IPS-15b (cell line): ENCODE measurements around the gene FKBP5.

ENCODE experiments used
- H3K27me3 ChIP-seq: one replicate; pipeline ENCODE4 v1.6.1; 2013; ENCODE audit warnings: low read length; ENCODE audit not compliant: control insufficient read depth, insufficient read depth
- H3K36me3 ChIP-seq: one replicate; pipeline ENCODE4 v1.6.1; 2013; ENCODE audit warnings: low read length; ENCODE audit not compliant: control insufficient read depth, insufficient read depth
- H3K4me1 ChIP-seq: one replicate; pipeline ENCODE4 v1.6.1; 2013; ENCODE audit warnings: mild to moderate bottlenecking, low read length; ENCODE audit not compliant: control insufficient read depth, insufficient read depth
- H3K4me3 ChIP-seq: one replicate; pipeline ENCODE4 v1.5.1; 2013; ENCODE audit warnings: low read depth, low read length
- H3K9ac ChIP-seq: one replicate; pipeline ENCODE4 v1.6.1; 2013; ENCODE audit warnings: low read depth, mild to moderate bottlenecking, low read length
- H3K9me3 ChIP-seq: one replicate; pipeline ENCODE4 v1.6.1; 2013; ENCODE audit warnings: mild to moderate bottlenecking, low read length; ENCODE audit not compliant: control insufficient read depth, insufficient read depth

The FKBP5 gene

GRCh38 chr6:35719404-35719829 is 30.7 kb upstream of the FKBP5 start:
- Histone ChIP-seq H3K4me3 (no peak overlapping the region), H3K9me3 (no peaks in the 10 kb centered on the region), H3K36me3 (no peaks in the 10 kb centered on the region), H3K27me3 (no peaks in the 10 kb centered on the region), H3K9ac (no peak overlapping the region), H3K4me1 (peaks cover 24% of the 10 kb centered on the region)

DNA sequence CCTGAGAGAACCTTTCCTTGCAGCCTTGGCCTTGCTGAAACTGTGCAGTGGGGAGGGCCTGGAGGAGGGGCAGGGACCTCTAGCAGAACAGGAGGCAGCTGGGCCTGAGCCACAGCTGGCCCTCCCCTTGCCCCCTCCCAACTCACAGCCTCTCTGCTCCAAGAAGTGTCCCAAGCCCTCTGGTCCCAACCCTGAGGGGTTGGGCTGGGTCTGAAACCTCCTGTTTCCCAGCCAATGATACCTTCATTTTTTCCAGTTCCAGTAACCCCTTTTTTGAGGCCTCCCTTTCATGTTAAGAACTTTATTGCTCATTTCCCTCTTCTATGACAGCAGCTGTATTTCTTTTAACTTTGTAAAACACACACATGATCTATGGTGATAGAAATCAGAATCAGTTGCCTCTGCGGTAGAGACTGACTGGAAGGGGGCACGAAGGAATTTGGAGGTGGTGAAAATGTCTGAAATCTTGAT is 30.2 kb upstream of the FKBP5 start:
- Histone ChIP-seq H3K4me1 (peaks cover 24% of the 10 kb centered on the region), H3K36me3 (no peaks in the 10 kb centered on the region), H3K4me3 (no peak overlapping the region), H3K27me3 (no peaks in the 10 kb centered on the region), H3K9ac (no peak overlapping the region), H3K9me3 (no peaks in the 10 kb centered on the region)

DNA sequence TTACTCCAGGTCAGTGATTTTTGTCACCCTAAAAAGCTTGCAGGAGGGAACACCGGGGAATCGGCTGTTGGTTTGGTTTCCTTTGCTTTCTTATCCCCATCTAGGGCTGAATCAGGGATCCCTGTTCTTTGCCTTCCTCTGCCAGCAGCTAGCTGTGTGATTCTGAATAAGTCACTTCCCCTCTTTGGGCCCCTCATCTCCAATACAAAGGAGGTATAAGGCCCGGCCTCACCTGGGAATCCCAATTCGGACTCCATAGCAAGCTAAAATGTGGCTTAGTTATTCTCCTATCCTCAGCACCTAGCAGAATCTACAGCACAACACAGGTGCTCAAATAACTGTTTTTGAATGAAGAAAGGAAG is 29.6 kb upstream of the FKBP5 start:
- Histone ChIP-seq H3K9ac (no peak overlapping the region), H3K4me1 (peaks cover 24% of the 10 kb centered on the region), H3K9me3 (no peaks in the 10 kb centered on the region), H3K27me3 (no peaks in the 10 kb centered on the region), H3K4me3 (no peak overlapping the region), H3K36me3 (no peaks in the 10 kb centered on the region)

GRCh38 chr6:35717449-35718374 is 29.0 kb upstream of the FKBP5 start:
- H3K4me1 ChIP-seq: peaks cover 24% of the 10 kb centered on the region
- H3K27me3 ChIP-seq: no peaks in the 10 kb centered on the region
- H3K4me3 ChIP-seq: no peak overlapping the region
- no peaks in the 10 kb centered on the region for H3K9me3 ChIP-seq
- H3K9ac ChIP-seq: no peak overlapping the region
- H3K36me3 ChIP-seq: no peaks in the 10 kb centered on the region

GRCh38 chr6:35716798-35717197 is 28.1 kb upstream of the FKBP5 start:
- Histone ChIP-seq H3K9me3 (no peaks in the 10 kb centered on the region), H3K9ac (no peak overlapping the region), H3K36me3 (no peaks in the 10 kb centered on the region), H3K27me3 (no peaks in the 10 kb centered on the region), H3K4me1 (peaks cover 24% of the 10 kb centered on the region), H3K4me3 (no peak overlapping the region)

GRCh38 chr6:35713006-35713767 is 24.5 kb upstream of the FKBP5 start:
- H3K4me3 ChIP-seq: no peak overlapping the region
- H3K36me3 ChIP-seq: no peaks in the 10 kb centered on the region
- peaks cover 6% of the 10 kb centered on the region for H3K4me1 ChIP-seq
- H3K9ac ChIP-seq: no peak overlapping the region
- no peaks in the 10 kb centered on the region for H3K9me3 ChIP-seq
- H3K27me3 ChIP-seq: no peaks in the 10 kb centered on the region

- Histone ChIP-seq H3K36me3 (no peaks in the 10 kb centered on the region), H3K4me1 (peaks cover 4% of the 10 kb centered on the region), H3K27me3 (no peaks in the 10 kb centered on the region), H3K9me3 (no peaks in the 10 kb centered on the region), H3K9ac (no peak overlapping the region), H3K4me3 (no peak overlapping the region)
Measured at GRCh38 chr6:35711731-35712130, 23.0 kb upstream of the FKBP5 start.

DNA sequence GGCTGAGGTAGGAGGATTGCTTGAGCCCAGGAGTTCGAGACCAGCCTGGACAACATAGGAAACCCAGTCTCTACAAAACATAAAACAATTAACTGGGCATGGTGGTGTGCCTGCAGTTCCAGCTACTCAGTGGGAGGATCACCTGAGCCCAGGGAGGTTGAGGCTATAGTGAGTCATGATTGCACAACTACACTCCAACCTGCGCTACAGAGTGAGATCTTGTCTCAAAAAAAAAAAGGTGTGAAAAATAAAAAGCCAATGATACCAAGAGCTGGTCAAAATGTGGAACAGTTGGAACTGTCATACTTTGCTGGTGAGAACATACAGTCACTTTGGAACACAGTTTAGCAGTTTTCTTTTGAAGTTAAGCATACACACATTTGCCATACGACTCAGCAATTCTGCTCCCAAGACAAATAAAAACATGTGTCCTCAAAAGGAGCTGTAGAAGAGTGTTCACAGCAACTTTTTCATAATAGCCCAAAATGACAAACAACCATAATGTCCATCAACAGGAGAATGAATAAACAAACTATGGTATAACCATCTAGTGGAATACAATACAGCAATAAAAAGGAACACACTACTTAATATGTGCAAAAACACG is 21.6 kb upstream of the FKBP5 start:
- H3K27me3 ChIP-seq: no peaks in the 10 kb centered on the region
- no peak overlapping the region for H3K4me3 ChIP-seq

GRCh38 chr6:35708585-35708984 is 19.9 kb upstream of the FKBP5 start:
- H3K36me3 ChIP-seq: no peaks in the 10 kb centered on the region
- H3K4me3 ChIP-seq: no peak overlapping the region
- H3K9ac ChIP-seq: no peak overlapping the region
- H3K27me3 ChIP-seq: no peaks in the 10 kb centered on the region
- no peaks in the 10 kb centered on the region for H3K4me1 ChIP-seq
- no peaks in the 10 kb centered on the region for H3K9me3 ChIP-seq

More for the DNA sequence above, 21.6 kb upstream of the FKBP5 start:
- Histone ChIP-seq H3K36me3 (no peaks in the 10 kb centered on the region), H3K9me3 (no peaks in the 10 kb centered on the region), H3K9ac (no peak overlapping the region), H3K4me1 (no peaks in the 10 kb centered on the region)

DNA sequence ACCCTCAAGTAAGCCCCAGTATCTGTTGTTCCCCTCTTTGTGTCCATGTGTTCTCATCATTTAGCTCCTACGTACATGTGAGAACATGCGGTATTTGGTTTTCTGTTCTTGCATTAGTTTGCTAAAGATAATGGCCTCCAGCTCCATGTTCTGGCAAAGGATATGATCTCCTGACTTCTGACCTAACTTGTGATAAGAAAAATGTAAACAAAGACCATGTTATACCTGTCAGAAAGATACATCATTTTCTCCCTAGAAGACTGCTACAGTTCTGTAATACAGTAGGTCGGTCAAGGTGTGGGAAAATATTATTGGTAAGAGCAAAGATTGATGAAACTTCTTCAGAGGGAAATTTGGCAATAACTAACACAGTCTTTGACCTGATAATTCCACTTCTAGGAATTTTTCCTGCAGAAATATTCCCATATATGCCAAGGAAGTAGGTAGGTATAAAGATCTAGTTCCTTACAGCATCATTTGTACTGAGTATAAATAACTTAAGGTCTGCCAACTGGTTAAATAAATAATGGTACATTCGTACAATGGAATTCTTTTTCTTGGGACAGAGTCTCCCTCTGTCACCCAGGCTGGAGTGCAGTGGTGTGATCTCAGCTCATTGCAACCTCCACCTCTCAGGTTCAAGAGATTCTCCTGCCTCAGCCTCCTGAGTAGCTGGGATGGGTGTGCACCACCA is 19.1 kb upstream of the FKBP5 start:
- Histone ChIP-seq H3K4me3 (no peak overlapping the region), H3K9ac (no peak overlapping the region), H3K36me3 (no peaks in the 10 kb centered on the region), H3K9me3 (no peaks in the 10 kb centered on the region), H3K4me1 (no peaks in the 10 kb centered on the region), H3K27me3 (no peaks in the 10 kb centered on the region)

DNA sequence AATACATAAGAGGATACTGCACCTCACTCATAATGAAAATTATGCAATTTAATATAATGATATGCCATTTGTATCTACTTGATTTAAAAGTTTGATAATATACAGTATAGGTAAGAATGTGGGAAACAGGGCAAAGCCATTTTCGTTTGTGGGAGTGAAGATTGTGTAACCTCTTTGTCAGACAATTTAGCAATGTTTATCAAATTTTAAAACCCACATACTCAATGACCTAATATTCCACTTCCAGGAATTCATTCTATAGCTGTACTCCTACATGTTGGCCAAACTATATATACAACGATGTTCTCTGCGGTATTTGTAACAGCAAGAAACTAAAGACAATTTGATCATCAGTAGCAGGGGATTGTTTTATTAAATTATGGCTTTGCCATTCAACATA is 17.8 kb upstream of the FKBP5 start:
- no peak overlapping the region for H3K4me3 ChIP-seq
- H3K9ac ChIP-seq: no peak overlapping the region
- no peaks in the 10 kb centered on the region for H3K27me3 ChIP-seq
- H3K9me3 ChIP-seq: no peaks in the 10 kb centered on the region
- no peaks in the 10 kb centered on the region for H3K4me1 ChIP-seq
- no peaks in the 10 kb centered on the region for H3K36me3 ChIP-seq
